Muscle of arm (tissue), 14 donors: ENCODE results near the gene OR51I2. TPM values are rescaled to one million over a fixed set of nuclear protein-coding genes. Genes with fewer than 3 reads are reported as not detected.

ENCODE experiments used
- DNase-seq: peaks from one replicate; pipeline ENCODE4 v3.0.0-alpha.2; 2013
- long read RNA-seq, 11 donors: transcript quantifications; one replicate each; lab custom pipeline, GENCODE V29; 2026
- polyA plus RNA-seq, 12 donors: library from polyadenylated mRNA; unstranded; fragments of 120-200 nt; gene quantifications; one replicate each; pipeline ENCODE4 v1.2.1, GENCODE V29; 2013; ENCODE audit not compliant: insufficient read length in 12 of 12

Gene OR51I2, protein sequence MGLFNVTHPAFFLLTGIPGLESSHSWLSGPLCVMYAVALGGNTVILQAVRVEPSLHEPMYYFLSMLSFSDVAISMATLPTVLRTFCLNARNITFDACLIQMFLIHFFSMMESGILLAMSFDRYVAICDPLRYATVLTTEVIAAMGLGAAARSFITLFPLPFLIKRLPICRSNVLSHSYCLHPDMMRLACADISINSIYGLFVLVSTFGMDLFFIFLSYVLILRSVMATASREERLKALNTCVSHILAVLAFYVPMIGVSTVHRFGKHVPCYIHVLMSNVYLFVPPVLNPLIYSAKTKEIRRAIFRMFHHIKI
- polyA plus RNA-seq, result not detected
- long read RNA-seq, donor 1, result 0 reads
- long read RNA-seq, donor 2, result 0 reads
- long read RNA-seq, donor 3, result 0 reads
- long read RNA-seq, donor 4, result 0 reads
- long read RNA-seq, donor 5, result 0 reads
- long read RNA-seq, donor 6, result 0 reads
- long read RNA-seq, donor 7, result 0 reads
- long read RNA-seq, donor 8, result 0 reads
- long read RNA-seq, donor 9, result 0 reads
- long read RNA-seq, donor 10, result 0 reads
- long read RNA-seq, donor 11, result 0 reads

DNA sequence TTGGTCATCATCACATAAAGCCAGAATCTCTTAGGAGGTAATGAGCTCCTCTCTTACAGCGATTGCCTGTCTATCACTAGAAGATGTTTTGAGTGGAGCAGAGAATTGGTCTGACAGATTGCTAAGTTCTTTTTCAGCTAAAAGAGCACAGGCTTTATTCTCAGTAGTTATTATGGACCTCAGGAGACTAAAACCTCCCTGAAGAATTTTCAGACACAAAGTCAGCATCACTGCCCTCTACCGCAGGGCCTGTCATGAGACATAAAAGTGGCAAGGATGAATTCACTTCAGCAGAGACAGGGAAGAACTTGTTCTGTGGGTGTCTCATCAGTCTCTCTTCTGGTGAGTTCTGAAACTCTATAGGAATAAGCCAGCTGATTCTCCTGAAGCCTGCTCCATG is at the start of gene OR51I2:
Gene OR51I2, plus strand, starts transcription at position 301 of the 400 bp plus-strand sequence. CDS start 4,166 bp downstream, outside the sequence.
- DNase-seq, result no peak

DNA sequence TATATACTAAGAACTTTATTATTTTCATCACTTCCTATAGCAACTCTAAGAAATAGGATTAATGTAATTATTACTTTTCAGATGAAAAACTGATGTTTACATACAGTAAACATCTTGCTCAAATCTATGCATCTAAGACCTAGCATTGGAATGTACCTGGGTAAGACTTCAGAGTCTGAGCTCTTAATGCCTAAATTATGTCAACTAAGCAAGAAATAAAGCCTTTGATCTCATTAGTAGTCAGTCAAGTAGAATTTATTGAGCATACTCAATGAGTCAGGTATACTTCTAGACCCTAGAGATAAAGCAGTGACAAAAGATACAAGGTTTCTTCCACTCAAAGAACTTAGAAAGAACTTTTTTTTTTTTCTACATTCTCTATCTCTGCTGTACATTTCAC is 44.0 kb upstream of the OR51I2 start:
- no peak for DNase-seq

DNA sequence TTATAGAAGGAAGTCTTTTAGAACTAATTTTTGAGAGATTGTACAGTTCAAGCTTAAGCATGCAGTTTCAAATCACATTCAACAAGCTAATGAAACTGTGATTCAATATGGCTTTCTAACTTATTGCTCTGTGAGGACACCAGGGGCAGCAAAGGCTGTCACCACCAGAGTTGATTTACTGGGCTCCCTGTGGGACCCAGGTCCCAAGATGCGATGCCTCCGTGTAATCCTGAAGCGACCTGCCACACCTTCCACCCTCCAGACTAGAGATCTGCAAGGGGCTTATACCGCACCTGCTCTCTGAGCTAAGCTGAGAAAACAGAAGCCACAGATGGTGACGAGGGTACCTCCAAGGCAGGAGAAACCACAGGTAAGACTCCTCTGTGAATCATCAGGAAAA is 28.1 kb upstream of the OR51I2 start:
- no peak for DNase-seq

DNA sequence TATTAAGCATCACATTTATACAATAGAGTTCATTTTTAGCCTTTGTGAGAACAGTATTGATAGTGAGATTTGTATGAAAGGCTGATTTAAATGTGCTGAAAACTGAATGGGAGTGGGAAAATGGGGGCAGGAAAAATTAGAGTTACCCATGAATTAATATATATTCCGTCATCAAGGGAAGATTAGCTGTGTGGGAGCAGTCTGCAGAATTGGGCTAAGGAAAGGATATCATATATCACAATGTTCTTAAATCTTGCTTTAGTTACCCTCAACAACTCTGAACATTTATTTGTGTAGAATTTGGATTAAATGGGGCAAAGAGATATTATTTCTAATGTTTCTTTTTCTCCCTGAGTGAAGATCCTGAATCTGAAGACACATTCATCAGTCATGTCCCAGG is 27.3 kb upstream of the OR51I2 start, which contains the start of gene OR51Q1:
Gene OR51Q1, plus strand, starts transcription at position 301 of the 400 bp plus-strand sequence. Its CDS starts 90 bp downstream, at position 391.
- DNase-seq, result no peak

DNA sequence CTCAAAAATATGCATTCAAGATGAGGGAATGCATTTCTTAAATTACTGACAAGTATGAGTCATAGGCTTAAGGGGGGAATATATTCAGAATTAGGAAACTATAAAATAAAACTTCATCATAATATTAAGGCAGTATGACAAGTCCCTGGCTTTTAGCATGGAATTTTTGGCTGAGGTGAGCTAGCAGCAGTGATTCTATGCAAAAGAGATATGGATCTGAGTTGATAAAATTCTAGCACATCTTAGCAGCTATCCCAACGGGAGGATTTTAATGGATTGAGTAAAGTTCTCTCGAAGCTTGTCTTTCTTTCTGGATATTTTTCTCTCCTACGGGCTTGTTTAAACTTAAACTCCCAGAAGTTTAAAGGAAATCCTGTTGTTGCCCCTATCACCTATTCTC is 26.0 kb upstream of the OR51I2 start:
- no peak for DNase-seq

DNA sequence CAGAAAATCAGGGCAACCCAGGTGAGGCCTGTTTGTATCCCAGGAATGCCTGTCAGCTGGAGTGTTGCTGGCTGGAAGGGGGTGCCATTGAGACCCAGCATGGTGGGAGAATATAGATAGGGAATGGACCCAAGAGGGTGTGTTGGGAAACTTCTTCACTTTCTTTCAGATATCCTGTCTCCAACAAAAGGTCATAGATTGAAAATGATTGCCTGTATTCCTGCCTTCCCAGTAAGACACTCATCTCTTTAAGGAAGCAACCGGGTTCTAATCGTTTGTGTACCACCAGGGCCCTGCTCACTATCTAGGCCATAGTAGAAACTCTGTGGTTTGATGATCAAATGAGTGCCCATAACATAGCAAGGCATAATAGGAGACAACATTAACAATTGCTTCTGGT is 7.7 kb upstream of the OR51I2 start, which contains the start of gene OR51I1:
Gene OR51I1, minus strand, starts transcription at position 101 of the 400 bp plus-strand sequence. Its CDS starts 0 bp downstream, at position 101.
- no peak for DNase-seq

DNA sequence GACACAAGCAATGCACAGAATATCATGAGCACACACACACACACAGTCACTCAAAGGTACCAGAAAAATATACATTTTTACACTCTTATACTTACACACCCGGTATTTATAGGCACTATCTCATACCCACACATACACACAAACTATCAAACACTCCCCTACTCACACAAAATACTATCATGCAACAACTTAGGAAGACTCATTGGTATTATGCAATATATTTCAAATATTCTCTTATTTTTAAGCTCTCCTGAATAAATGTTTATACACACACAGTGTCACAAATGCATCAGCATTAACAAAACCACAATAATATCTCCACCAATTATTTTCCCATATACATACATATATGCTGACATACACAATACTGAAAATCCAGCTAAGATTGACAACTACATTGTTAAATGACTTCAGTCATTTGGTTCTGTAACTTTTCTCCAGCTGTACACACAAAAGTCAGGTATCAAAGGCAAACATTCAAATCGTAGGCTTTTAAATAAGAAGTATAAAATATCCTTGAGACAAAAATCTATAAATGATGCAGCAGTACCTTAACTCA is 5.2 kb upstream of the OR51I2 start:
- DNase-seq, result no peak

DNA sequence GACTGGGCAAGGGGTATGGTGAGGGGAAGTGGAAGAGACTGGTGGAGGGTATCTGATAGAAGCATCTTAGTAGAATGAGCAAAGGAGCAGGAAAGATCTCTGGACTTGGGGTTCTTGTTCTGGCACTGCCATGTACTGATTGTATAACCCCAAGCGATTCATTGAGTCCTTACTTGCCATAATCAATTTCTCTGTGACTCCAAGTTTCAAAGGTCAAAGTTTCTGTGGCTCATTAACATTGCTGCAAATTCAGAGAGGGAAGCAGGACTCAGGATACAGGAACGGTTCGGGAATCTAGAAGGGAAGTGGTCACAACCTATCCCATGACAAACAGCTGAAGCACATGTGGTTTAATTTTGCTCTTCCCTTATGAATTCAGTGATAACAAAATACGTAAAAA is 309 bp downstream of the OR51I2 start:
- DNase-seq, result no peak

DNA sequence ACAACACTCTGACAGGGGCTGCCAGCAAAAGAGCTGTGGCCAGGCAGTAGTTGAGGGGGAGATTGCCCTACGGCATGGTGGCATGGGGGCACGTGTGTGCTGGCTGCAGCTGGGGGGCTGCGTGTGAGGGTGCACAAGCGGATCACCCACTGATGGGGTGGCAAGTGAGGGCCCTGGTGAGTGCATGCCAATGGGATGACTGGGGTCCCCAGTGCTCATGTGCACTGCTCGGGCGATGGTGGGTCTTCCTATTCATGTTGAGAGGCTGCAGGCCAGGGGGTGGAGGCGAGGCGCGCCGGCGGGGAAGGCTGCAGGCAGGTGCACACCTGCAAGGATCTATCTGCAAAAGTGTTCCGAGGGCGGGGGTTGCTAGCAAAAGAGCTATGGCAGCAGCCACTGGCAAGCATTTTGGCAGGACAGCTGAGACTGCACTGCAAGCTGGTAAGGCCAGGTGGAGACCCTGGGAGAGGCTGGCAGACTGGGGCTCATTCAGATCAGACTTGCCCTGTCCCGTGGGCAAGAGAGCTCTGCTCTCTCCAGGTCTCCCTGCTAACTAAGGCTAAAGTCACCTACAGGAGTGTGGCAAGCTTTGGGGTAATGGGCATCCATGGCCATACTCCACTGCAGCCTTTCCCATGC is 12.0 kb downstream of the OR51I2 start:
- no peak for DNase-seq

DNA sequence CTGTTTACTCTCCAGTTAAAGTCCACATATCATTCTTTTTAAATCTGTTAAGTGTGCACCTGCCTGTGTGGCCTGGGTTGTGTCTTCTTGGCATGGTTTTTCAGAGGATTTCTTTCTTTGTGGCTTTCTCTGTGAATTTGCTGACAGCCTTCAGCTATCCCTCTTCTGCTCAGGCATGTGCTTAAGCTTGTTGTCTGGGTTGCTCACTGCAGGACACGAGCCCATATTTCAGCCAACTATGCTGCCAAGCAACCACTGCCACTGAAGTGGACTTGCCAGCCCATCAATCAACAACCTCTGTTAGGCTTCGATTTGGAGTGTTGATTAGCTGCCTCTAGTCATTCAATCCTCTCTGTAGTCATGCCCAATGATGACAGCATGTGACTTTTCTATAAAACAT is 18.4 kb downstream of the OR51I2 start:
- no peak for DNase-seq

DNA sequence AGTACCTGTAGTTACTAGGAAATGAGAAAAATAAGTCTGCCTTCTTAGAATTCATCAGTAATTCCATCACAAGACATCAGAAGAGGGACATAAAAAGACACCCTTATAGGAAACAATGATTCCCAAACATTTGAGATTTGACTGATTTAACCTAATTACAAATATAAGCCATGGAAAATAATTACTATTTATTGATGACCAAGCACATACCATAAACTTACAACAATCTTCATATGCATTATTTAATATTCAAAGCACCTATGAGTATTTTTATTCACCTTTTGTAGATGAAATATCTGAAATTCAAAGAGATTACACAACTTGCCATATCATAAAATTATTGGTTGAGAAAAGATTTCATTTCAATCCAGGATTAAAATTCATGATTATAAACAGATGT is 24.8 kb downstream of the OR51I2 start:
- no peak for DNase-seq

DNA sequence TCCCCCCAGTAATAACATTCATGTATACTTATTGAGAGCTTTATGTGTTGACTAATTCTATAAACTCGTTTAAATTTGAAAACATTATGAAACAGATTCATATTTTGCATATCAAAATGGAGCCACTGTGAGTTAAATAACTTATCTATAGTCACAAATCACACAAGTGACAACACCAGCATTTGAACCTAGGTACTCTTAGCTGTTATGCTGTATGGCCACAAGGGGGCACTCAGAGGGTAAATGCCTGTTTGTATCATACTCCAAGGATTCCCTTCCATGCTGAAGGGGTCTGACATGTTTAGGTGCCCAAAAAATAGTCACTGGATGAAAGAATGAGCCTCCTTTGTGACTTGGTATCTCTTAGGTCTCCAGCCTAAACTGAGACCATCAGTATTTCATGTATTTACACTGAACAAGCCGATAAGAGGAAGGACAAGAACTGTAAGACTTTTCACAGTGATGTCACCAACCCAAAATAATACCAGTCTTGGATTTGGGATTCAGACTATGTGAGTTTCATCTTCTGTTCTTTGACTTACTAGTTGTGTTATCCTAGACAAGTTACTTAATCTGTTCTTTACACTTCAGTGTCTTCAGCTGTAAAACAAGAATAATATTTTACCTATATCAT is 27.2 kb downstream of the OR51I2 start:
- peak; percentile 20 for DNase-seq

DNA sequence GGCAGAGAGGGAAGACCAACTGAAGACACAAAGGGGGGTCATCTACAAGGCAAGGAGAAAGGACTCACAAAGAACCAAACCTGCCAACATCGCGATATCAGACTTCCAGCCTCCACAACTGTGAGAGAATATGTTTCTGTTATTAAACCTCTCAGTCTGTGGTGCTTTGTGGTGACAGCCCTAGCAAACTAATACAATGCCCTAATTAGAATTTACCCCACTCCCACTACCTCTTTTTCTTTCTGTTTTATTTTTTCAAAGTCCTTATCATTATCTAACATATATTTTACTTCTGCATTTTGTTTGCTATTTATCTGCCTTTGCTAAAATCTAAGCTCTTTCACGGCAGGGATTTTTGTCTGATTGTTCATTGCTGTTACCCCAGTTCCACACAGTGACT is 36.9 kb downstream of the OR51I2 start:
- no peak for DNase-seq

DNA sequence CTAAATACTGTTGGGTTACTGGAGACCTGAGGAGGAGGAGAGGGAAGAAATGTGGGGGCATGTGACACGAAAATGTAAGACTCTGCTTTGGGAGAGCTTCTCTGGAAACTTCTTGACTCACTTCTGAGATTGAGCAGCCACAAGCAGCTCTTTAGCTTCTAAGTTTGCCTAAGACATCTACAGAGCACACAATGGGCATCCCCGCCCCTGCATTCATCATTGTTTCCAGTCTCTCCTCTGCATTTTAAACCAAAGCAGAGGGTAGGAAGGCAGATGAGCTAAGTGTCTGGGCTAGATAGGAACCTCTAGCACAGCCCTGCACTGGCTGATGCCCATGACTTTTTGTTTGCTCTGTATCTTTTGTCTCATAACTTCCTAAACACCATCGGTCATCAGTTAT is 37.3 kb downstream of the OR51I2 start:
- DNase-seq, result no peak

DNA sequence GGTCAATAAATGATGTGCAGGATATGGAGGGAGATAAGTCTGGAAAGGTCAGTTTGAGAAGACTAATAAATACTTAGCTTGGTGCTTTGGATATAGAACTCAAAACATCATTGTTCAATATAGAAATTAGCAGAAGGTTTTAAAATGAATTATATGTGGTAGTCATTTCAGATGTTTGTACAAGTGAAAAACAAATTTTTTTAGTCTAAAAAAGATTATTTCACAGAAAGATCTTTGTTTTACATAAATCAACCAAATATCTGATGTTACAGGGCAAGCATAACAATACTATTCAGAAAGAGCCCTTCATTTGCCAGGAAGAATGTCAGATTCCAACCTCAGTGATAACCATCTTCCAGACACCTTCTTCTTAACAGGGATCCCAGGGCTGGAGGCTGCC is 39.3 kb downstream of the OR51I2 start, which contains the start of gene OR52D1:
Gene OR52D1, plus strand, starts transcription at position 301 of the 400 bp plus-strand sequence. Its CDS starts 22 bp downstream, at position 323.
- DNase-seq, result no peak

DNA sequence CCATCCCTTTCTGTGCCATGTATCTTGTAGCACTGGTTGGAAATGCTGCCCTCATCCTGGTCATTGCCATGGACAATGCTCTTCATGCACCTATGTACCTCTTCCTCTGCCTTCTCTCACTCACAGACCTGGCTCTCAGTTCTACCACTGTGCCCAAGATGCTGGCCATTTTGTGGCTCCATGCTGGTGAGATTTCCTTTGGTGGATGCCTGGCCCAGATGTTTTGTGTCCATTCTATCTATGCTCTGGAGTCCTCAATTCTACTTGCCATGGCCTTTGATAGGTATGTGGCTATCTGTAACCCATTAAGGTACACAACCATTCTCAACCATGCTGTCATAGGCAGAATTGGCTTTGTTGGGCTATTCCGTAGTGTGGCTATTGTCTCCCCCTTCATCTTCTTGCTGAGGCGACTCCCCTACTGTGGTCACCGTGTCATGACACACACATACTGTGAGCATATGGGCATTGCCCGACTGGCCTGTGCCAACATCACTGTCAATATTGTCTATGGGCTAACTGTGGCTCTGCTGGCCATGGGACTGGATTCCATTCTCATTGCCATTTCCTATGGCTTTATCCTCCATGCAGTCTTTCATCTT is 39.8 kb downstream of the OR51I2 start:
- DNase-seq, result no peak

DNA sequence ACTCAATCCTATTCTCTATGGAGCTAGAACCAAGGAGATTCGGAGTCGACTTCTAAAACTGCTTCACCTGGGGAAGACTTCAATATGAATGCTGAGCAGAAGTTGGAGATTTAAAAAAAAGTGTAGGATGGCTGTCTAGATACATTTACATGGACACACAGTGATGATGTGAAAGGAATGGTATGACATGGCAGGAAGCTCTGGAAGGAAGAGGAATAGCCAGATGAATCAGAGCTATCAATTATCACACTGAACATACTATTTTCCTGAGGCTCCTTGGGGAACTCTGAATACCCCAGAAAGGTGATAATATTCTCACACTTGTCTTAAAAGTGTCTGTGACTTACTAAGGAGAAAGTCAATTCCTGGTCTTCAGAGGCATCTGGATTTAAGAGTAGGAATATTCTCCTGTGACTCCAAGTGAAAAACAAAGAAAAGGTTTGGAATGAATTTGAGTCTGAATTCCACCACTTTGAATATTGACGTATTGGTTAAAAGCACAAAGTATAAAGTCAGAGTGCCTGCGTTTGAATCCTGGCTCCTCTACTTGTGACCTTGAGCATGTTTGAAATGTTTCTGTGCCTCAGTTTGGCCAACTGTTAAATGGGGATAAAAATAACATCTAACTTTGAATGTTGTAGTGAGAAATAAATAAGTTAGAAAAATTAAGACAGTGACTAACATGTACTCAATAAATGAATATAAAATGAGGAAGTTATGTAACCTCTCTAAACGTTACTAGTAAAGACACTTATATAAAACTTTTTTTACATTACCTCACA is 40.6 kb downstream of the OR51I2 start:
- DNase-seq, result no peak

DNA sequence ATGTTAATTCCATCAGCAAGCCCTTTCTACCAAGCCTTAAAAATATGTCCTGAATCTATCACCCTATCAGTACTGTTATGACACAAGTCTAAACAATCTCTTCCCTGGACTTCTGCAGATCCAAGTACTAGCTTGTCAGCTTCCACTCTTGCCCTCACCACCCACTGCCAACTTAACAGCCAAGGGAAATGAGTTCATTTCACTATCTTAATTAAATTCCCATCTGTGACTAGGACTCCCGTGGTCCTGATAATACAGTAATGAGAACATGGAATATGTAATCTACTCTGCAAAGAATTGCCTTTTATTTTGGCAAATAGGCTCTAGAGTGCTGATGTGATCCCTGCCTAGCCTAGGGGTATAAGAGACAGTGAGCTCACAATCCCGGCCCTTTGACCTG is 50.5 kb downstream of the OR51I2 start:
- no peak for DNase-seq

DNA sequence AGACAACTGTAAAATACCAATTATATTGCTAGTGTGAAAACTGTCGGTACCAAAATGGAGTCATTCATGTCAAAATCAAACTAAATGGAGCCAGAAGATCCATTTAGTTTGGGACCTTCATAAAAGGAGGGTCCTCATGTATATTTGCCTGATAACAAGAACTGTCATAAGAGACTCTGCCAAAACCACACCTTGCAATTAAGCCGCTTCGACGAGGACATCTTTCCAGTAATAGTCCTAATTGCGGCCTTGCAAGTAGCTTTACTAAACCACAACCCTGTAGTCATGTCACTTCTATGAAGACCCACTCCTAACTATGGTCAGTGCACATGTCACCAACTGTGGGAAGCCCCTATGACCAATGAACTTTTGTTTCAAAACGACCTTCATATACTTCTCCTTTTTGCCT is 51.3 kb downstream of the OR51I2 start:
- no peak for DNase-seq

DNA sequence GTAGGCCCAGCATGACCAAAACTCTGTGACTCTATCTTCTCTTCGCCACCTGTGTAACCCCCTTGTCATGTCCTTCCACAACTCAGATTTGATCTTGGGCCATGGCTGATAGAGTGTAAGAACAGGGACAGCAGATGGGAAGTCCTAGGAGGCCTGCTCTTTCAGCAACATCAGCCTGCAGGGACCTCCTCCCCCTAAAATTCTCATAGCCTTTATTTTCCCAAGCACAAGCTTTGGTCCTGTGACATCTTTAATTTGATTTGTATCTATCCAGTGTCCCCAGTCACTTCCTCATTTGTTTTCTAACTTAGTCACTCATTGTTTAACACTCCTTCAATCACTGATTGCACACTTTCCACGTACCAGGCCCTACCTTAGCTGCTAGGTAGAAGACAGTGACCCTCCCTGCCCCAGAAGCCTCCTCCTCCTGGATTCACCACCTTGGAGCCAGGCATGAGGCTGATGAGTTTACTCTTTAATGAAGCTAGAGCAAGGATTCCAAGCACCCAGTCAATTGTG is 55.3 kb downstream of the OR51I2 start:
- no peak for DNase-seq
